Activated T-cell treated with anti-CD3 and anti-CD28 coated beads for 48 hours (primary cell): ENCODE data around the gene RAP1GDS1.
"Not testable (repeated sequence)": the region's sequence is repeated elsewhere in the genome, so short reads cannot be mapped to it uniquely, and the experiment has no call there.

Experiments used
- DNase-seq: peaks from one replicate; pipeline ENCODE4 v3.0.0-alpha.2; 2020; ENCODE audit warnings: low read depth

The RAP1GDS1 gene

GRCh38 chr4:98260579-98261404, at the start of gene RAP1GDS1:
RAP1GDS1 (plus strand) TSS chr4:98261384; CDS start chr4:98261566, 182 bp downstream.
- DNase-seq: peak; percentile 93

DNA sequence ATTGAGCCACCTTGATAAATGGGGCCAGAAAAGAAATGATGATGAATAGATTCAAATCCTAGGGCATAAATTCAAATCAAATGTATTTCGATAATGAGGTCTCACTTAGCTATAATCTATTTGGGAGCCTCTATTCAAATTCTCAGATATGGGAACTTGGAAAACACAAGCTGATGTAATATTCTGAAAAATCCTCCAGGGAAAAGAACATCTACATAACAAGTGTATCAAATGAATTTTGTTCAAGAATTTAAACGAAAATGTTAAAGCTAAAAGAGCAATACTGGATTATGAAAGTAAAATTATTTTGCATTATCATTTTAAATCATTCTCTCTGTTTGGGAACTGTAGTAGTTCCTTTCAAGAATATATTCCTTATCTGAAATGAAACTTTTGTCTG, 38.9 kb upstream of the RAP1GDS1 start:
- DNase-seq: no peak

DNA sequence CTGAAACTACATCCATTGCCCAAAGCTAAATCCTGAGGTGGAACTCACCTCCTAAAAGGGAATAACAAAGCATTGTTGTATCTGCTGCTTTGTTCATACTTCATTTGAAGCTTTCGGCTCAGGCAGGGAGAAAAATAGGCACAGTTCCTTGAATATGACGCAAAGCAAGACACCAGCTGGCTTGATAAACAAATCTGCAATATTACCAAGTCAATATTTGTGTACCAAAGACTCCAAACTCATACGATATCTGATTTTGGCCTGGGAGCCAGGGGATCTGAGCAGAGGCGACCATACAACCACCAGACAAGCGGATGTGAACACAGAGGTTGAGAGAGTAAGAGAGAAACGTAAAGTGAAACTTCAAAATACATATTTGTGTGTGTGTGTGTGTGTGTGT, 34.8 kb upstream of the RAP1GDS1 start:
- no peak for DNase-seq

GRCh38 chr4:98230961-98231360, 30.2 kb upstream of the RAP1GDS1 start:
- DNase-seq: no peak

- DNase-seq: no peak
Measured at GRCh38 chr4:98232202-98232601, 29.0 kb upstream of the RAP1GDS1 start.

DNA sequence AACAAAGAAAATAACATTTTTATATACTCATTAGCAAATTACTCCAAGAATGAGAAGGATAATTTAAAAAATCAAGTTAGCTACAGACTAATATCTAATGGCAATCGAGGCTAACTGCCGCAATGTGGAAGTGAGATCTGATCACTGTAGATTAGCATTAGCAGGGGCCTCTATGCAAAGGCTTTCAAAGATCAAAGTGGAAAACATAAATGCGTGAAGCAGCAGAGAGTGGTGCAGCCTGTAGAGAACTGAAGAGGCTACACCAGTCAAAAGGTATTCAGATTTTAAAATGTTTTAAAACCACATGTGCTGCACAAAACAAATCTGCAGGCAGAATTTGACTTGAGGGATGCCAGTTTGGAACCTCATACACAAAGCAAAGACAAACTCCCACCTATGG, 24.0 kb upstream of the RAP1GDS1 start:
- DNase-seq: no peak

GRCh38 chr4:98242063-98242462, 19.1 kb upstream of the RAP1GDS1 start:
- no peak for DNase-seq

- no peak for DNase-seq
Measured at GRCh38 chr4:98242538-98242937, 18.6 kb upstream of the RAP1GDS1 start.

GRCh38 chr4:98245226-98245625, 16.0 kb upstream of the RAP1GDS1 start:
- DNase-seq: no peak

DNA sequence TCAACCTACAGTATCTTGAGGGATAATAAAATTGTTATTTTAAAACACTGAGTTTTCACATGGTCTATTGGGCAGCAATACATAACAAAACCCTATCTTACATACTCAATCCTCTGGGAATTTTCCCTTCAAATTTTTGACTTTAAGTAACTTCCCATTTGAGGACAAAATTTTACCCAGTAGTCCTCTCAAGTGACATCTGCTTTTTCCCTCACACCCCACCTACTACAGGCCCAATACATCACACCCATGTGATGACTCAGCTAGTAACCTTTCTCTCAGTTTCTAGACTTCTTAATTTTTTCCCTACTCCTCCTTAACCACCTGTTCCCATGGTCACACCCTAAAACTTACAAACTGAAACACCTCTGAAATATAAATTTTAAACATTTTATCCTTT, 12.2 kb upstream of the RAP1GDS1 start:
- no peak for DNase-seq

DNA sequence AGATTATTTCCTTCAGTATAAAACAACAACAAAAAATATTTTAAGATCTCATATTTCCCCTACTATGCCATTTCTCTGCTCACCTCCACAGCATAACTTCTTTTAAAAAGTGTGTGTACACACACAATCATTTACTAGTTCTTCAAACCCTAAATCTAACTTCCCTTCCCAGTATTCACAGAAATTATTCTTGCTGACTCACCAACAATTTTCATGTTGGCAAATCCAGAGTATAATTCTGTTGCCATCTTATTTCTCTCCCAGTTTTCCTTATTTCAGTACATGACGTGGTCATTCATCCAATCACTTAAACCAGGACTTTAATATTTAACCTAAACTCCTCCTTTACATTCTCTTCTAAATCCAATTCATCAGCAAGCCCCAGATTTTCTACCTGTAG, 11.4 kb upstream of the RAP1GDS1 start:
- DNase-seq: no peak

DNA sequence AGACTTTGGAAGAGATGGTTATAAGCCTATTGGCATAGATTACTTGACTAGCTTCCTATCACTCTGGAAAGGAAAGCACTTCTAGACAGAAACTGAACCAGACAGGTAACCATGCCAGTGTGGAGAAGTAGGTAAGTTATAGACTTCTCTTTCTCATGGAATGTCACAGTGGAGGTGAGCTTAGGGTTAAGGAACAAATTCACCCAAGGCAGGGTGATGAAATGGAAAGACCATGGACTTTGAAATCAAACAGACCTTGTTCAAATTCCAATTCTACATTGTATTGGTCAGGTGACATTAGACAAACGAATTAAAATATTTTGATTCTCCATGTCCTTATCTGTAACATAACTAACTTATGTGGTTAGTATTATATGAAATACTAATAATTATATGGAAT, 7.7 kb upstream of the RAP1GDS1 start:
- no peak for DNase-seq

GRCh38 chr4:98260047-98260578, 1.1 kb upstream of the RAP1GDS1 start:
- DNase-seq: no peak

DNA sequence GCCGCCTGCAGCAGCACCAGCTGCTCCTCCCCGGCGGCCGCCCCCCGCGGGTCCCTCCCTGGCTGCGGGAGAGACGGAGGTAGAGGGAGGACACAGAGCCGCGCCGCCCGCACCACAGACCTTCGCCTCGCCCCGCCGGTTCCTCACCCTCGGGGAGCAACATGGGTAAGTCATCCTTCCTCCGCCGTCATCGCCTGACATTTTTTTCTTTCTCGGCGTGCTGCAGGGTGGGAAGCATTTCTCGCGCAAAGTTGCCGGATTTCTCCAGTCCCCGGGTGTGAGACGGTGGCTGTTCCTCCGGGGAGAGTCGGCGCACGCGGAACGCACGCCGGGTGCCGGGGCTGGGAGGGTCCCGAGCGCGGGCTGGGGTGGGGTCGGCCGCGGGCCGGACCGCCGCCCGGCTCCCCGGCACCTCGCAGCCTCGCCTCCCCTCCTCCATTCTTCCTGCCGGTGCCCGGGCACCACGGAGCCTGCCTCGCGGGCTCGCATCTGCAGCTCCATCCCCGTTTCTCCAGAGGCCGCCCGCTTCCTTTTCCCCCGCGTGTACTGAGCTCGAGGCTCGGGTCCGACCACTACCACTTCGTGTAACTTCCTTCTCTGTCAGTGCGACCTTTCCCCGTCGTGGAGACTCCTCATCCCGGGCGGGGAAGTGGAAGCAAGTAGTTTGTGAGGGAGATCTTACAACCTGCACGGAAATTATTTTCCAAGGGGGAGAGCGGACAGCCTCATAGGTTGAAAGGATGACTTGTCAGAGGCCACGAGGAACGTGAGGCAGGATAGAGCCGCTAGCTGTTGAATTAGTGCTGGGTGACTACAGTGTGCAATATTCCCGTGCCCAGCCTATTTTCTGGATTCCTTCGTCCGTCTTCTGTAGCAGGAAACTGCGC, 464 bp downstream of the RAP1GDS1 start:
- peak; percentile 33 for DNase-seq

- no peak for DNase-seq
Measured at GRCh38 chr4:98262431-98262830, 1.2 kb downstream of the RAP1GDS1 start.

DNA sequence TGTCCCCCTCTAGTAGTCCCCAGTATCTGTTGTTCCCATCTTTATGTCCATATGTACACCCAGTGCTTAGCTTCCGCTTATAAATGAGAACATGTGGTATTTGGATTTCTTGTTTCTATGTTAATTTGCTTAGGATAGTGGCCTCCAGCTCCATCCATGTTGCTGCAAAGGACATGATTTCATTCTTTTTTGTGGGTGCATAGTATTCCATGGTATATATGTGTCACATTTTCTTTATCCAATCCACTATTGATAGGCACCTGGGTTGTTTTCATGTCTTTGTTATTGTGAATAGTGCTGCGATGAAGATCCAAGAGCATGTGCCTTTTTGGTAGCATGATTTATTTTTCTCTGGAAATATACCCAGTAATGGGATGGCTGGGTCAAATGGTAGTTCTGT, 6.3 kb downstream of the RAP1GDS1 start:
- DNase-seq: no peak

GRCh38 chr4:98275145-98275544, 14.0 kb downstream of the RAP1GDS1 start:
- no peak for DNase-seq

GRCh38 chr4:98283219-98284189, 22.3 kb downstream of the RAP1GDS1 start:
- DNase-seq: no peak

- no peak for DNase-seq
Measured at GRCh38 chr4:98284640-98285046, 23.5 kb downstream of the RAP1GDS1 start.

DNA sequence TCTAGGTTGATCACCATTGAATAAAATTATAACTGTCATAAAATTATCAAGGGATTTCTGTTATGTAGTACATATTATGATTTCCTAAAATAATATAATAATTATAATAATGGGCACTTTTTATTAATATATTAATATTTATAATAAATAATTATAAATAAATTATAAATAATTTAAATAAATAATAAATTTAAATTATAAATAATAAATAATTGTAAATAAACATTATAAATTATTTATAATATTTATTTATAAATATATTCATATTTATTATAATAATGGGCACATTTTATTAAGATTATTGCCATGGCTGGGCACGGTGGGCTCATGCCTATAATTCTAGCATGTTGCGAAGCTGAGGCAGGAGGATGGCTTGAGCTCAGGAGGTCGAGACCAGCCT, 24.5 kb downstream of the RAP1GDS1 start:
- no peak for DNase-seq

DNA sequence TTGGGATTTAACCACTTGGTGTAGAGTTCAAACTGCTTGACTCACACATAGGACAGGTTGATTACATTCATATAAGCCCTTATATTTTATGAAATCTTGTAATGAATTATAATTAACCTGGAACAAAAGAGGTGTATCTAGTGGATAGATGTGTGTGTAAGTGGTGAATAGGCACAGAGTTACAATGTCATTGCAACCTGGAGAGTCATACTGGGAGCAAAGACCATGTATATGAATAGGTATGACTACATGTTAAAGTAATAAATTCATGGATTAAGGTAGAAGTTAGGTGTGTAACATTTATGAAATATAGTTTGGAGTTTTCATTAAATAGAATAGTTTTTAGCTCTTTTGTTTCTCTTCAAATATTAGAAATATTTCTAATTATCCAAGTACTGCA, 26.1 kb downstream of the RAP1GDS1 start:
- no peak for DNase-seq

DNA sequence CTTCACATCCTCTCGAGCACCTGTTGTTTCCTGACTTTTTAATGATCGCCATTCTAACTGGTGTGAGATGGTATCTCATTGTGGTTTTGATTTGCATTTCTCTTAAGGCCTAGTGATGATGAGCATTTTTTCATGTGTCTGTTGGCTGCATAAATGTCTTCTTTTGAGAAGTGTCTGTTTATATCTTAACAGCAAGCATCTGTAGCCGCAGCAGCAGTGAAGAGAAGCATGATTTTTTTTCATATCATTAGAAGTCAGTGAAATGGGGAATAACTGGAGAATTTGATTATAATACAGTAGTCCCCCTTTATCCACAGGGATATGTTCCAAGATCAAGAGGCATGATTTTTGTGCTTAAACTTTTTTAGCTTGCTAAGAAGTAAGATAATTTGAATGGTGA, 27.5 kb downstream of the RAP1GDS1 start:
- not testable (repeated sequence) for DNase-seq
